GM19193 (cell line): ENCODE results near the gene D2HGDH.

Experiments used
- POLR2A ChIP-seq: IDR thresholded peaks from 4 replicates; pipeline ENCODE4 v1.6.1; 2011; ENCODE audit not compliant: insufficient read depth, insufficient read length; ENCODE audit errors: extremely low read depth

Gene D2HGDH

GRCh38 chr2:241771286-241772062, 37.0 kb downstream of the D2HGDH start:
- no peak for TF ChIP-seq POLR2A

- no peak for TF ChIP-seq POLR2A
Observed at GRCh38 chr2:241772063-241772499, 37.7 kb downstream of the D2HGDH start.

- no peak for TF ChIP-seq POLR2A
Observed at GRCh38 chr2:241773511-241774418, 39.3 kb downstream of the D2HGDH start.

- no peak for TF ChIP-seq POLR2A
Observed at GRCh38 chr2:241774419-241775222, 40.2 kb downstream of the D2HGDH start.

- TF ChIP-seq POLR2A, result no peak
Observed at GRCh38 chr2:241775223-241776177, 41.1 kb downstream of the D2HGDH start.

- no peak for TF ChIP-seq POLR2A
Observed at GRCh38 chr2:241776336-241777169, 42.1 kb downstream of the D2HGDH start, which contains the start of gene GAL3ST2. Gene GAL3ST2, plus strand, starts transcription at chr2:241776822. Its CDS starts 134 bp downstream, at chr2:241776956.

GRCh38 chr2:241777170-241777685, 42.8 kb downstream of the D2HGDH start:
- no peak for TF ChIP-seq POLR2A

GRCh38 chr2:241777686-241778627, 43.5 kb downstream of the D2HGDH start:
- TF ChIP-seq POLR2A, result no peak

- TF ChIP-seq POLR2A, result no peak
Observed at GRCh38 chr2:241780939-241781569, 46.6 kb downstream of the D2HGDH start.

GRCh38 chr2:241788135-241788534, 53.7 kb downstream of the D2HGDH start:
- no peak for TF ChIP-seq POLR2A

GRCh38 chr2:241788572-241788971, 54.1 kb downstream of the D2HGDH start:
- no peak for TF ChIP-seq POLR2A
